GM12891 (cell line): ENCODE data around the gene CDKN2B.

ENCODE experiments used
- DNase-seq: peaks from one replicate; pipeline ENCODE4 v3.0.0; 2011; ENCODE audit warnings: low spot score; ENCODE audit not compliant: insufficient read length
- FAIRE-seq: peaks from 2 replicates; lab custom pipeline; 2011; peaks lifted over from hg19 to GRCh38; lab: Jason Lieb, UNC
- PAX5 ChIP-seq: IDR thresholded peaks from 2 replicates; pipeline ENCODE4 v1.6.1; 2011; ENCODE audit warnings: low read length, moderate library complexity, mild to moderate bottlenecking; ENCODE audit not compliant: insufficient read depth, severe bottlenecking
- POLR2A ChIP-seq: IDR thresholded peaks from 2 replicates; pipeline ENCODE4 v1.6.1; 2011; ENCODE audit warnings: low read depth, low read length, control low read depth
- POLR2AphosphoS5 ChIP-seq: IDR thresholded peaks from 2 replicates; pipeline ENCODE4 v1.6.1; 2011; ENCODE audit warnings: low read depth, low read length, control low read depth
- POU2F2 ChIP-seq: IDR thresholded peaks from 2 replicates; pipeline ENCODE4 v1.6.1; 2011; ENCODE audit warnings: low read depth, mild to moderate bottlenecking, control low read depth, low read length, moderate library complexity
- SPI1 ChIP-seq: IDR thresholded peaks from 2 replicates; pipeline ENCODE4 v1.6.1; 2011; ENCODE audit warnings: low read depth, low read length, control low read depth
- TAF1 ChIP-seq: IDR thresholded peaks from 2 replicates; pipeline ENCODE4 v1.6.1; 2011; ENCODE audit warnings: low read depth, low read length, control low read depth

The CDKN2B gene

GRCh38 chr9:22047596-22047995 lies 38.5 kb upstream of the CDKN2B start:
- FAIRE-seq (no peak), DNase-seq (no peak)

GRCh38 chr9:22046243-22046885 lies 37.3 kb upstream of the CDKN2B start:
- TF ChIP-seq TAF1 (no peak), SPI1 (no peak), POLR2AphosphoS5 (no peak), POLR2A (no peak), POU2F2 (no peak), PAX5 (no peak)
- FAIRE-seq = no peak

More at GRCh38 chr9:22047596-22047995, 38.5 kb upstream of the CDKN2B start:
- TF ChIP-seq POU2F2 (no peak), POLR2A (no peak), POLR2AphosphoS5 (no peak), PAX5 (no peak), SPI1 (no peak), TAF1 (no peak)

GRCh38 chr9:22045423-22045822 lies 36.3 kb upstream of the CDKN2B start:
- DNase-seq = no peak
- FAIRE-seq = no peak
- TF ChIP-seq SPI1 (no peak), POU2F2 (no peak), TAF1 (no peak), POLR2A (no peak), POLR2AphosphoS5 (no peak), PAX5 (no peak)

More at GRCh38 chr9:22046243-22046885, 37.3 kb upstream of the CDKN2B start:
- no peak for DNase-seq

DNA sequence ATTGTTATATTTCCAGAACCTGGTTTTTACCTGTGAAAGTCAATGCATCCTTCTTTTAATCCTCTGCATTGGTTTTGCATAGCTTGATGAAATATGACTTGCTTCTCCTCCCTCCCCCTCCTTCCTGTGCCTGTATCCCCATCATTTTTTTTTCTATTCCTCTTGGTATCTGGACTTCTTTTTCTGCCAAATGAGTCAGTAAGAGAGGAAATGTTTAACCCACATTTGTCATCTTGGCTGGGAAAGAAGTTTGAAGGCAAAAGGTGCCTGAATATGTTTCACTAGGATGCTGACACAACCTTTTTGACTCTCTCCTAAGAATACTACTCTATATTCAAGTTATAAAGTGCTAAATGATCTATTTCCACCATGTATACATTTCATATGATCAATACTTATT lies 35.5 kb upstream of the CDKN2B start:
- FAIRE-seq = no peak
- TF ChIP-seq POLR2A (no peak), PAX5 (no peak), POLR2AphosphoS5 (no peak), TAF1 (no peak), SPI1 (no peak), POU2F2 (no peak)
- DNase-seq = no peak

DNA sequence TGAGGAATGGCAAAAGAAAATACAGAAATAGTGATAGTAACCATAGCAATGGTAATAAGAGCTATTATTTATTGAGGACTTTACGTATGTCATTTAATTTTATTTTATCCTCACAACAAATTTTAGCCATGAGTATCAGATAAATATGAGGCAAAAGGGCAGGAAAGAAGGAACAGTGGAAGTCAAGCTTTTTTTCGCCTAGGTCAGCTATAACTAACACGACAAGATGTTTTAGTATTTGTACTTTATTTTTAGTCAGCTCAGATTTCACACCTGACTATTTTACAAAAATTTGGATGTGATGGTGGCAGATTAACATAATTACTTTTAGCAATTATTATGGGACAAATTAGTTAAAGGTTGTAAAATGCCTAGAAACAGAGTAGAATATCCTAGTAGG lies 34.8 kb upstream of the CDKN2B start:
- no peak for FAIRE-seq

GRCh38 chr9:22041775-22042174 lies 32.7 kb upstream of the CDKN2B start:
- FAIRE-seq (no peak), DNase-seq (no peak)
- TF ChIP-seq SPI1 (no peak), TAF1 (no peak)

More for the DNA sequence above, 34.8 kb upstream of the CDKN2B start:
- TF ChIP-seq POLR2A = no peak
- no peak for TF ChIP-seq TAF1
- TF ChIP-seq POLR2AphosphoS5 = no peak
- TF ChIP-seq SPI1 = no peak
- no peak for TF ChIP-seq POU2F2
- no peak for TF ChIP-seq PAX5
- DNase-seq = no peak

DNA sequence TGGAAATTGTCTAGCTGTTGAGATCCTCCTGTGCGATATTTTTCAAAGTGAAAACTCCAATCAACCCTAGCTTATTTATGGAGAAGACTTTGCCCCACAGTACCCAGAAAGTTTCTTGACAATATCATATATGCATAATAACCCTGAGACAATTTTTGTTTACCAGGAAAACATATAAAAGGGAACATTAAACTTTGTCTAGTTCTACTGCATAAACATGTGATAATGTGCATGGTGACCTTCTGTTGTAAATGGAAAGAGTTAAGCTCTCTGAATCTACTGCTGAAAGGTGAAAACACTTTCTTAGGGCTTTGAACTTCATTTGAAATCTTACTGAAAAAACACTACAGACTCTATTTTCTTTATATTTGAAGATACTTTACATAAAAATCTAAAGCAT lies 32.2 kb upstream of the CDKN2B start:
- TF ChIP-seq POU2F2 (no peak), PAX5 (no peak), TAF1 (no peak), POLR2A (no peak), POLR2AphosphoS5 (no peak), SPI1 (no peak)
- FAIRE-seq (no peak), DNase-seq (no peak)

GRCh38 chr9:22040760-22041159 lies 31.7 kb upstream of the CDKN2B start:
- DNase-seq (no peak), FAIRE-seq (no peak)
- TF ChIP-seq POLR2A (no peak), SPI1 (no peak), POLR2AphosphoS5 (no peak), TAF1 (no peak), POU2F2 (no peak), PAX5 (no peak)

GRCh38 chr9:22039258-22039657 lies 30.2 kb upstream of the CDKN2B start:
- DNase-seq (no peak), FAIRE-seq (no peak)
- TF ChIP-seq TAF1 (no peak), POLR2AphosphoS5 (no peak), SPI1 (no peak), POLR2A (no peak), PAX5 (no peak), POU2F2 (no peak)
